GM12878 (cell line): Measurements from ENCODE around the gene CFAP157. TPM values are rescaled to one million over a fixed set of nuclear protein-coding genes. Genes with fewer than 3 reads are reported as not detected.

ENCODE experiments used
- ATAC-seq: fragments of 200-7000 bp; cut with Tn5 transposase; 3 replicates; pipeline ENCODE4 v1.9.1; 2020; ENCODE audit warnings: mild to moderate bottlenecking, moderate library complexity
- BruUV-seq: library from RNA; stranded (reverse); fragments of 400-500 nt; replicated peaks from 2 replicates; lab custom pipeline; 2021; lab: Mats Ljungman, UMichigan
- CTCF ChIA-PET: fragments of 300-600 bp; sonication (Branson Sonifier 250); formaldehyde crosslinking; extraction: SDS; loops from one replicate; lab custom pipeline; 2021; ENCODE audit warnings: inconsistent platforms; lab: Yijun Ruan, JAX
- POLR2A ChIA-PET: fragments of 350-600 bp; formaldehyde crosslinking; extraction: SDS; loops from one replicate; lab custom pipeline; 2021; ENCODE audit warnings: inconsistent platforms; lab: Charles Lee
- RAD21 ChIA-PET: fragments of 300-600 bp; sonication (Branson Sonifier 250); formaldehyde crosslinking; loops from one replicate; lab custom pipeline; 2023; ENCODE audit warnings: antibody characterized with exemption; ENCODE audit not compliant: unreplicated experiment; lab: Charles Lee
- SMC1A ChIA-PET: fragments of 300-600 bp; sonication (Branson Sonifier 250); formaldehyde crosslinking; loops from one replicate; lab custom pipeline; 2023; ENCODE audit not compliant: unreplicated experiment, uncharacterized antibody; lab: Charles Lee
- DNase-seq: peaks from one replicate; pipeline ENCODE4 v3.0.0-alpha.2; 2011; ENCODE audit warnings: low read depth, low spot score
- FAIRE-seq: peaks from 3 replicates; lab custom pipeline; 2011; peaks lifted over from hg19 to GRCh38; lab: Jason Lieb, UNC
- H2AFZ ChIP-seq: 2 replicates; pipeline ENCODE4 v1.6.0; 2011; ENCODE audit warnings: low read depth, low read length, control low read depth; ENCODE audit not compliant: control insufficient read depth
- H3K27ac ChIP-seq: 2 replicates; pipeline ENCODE4 v1.5.1; 2011; ENCODE audit warnings: control low read depth; ENCODE audit not compliant: control insufficient read depth, insufficient read depth
- H3K27me3 ChIP-seq, 2 experiments: replicated peaks in 1 of 2; 2 replicates each; pipeline versions ENCODE4 v1.6.0 to v1.6.1; 2011; ENCODE audit warnings: low read length in 1 of 2; ENCODE audit not compliant: control insufficient read depth in 2 of 2, insufficient read depth in 2 of 2
- H3K36me3 ChIP-seq, 2 experiments: 2 replicates each; pipeline ENCODE4 v1.5.1; 2011; ENCODE audit warnings: low read length in 1 of 2; ENCODE audit not compliant: control insufficient read depth in 2 of 2, insufficient read depth in 2 of 2
- H3K4me1 ChIP-seq: 2 replicates; pipeline ENCODE4 v1.6.1; 2011; ENCODE audit warnings: mild to moderate bottlenecking, low read length, moderate library complexity, mixed read lengths; ENCODE audit not compliant: control insufficient read depth, insufficient read depth
- H3K4me2 ChIP-seq: 2 replicates; pipeline ENCODE4 v1.6.0; 2011; ENCODE audit warnings: control low read depth; ENCODE audit not compliant: control insufficient read depth, insufficient read depth
- H3K4me3 ChIP-seq: fragments of 200-600 bp; sonication (generic); 2 replicates; pipeline ENCODE4 v1.5.1; 2016
- H3K79me2 ChIP-seq: 2 replicates; pipeline ENCODE4 v1.6.0; 2011; ENCODE audit warnings: low read length; ENCODE audit not compliant: control insufficient read depth, insufficient read depth
- H3K9ac ChIP-seq: 2 replicates; pipeline ENCODE4 v1.8.0; 2011; ENCODE audit warnings: low read length, control low read depth, mixed read lengths; ENCODE audit not compliant: control insufficient read depth, insufficient read depth
- H3K9me3 ChIP-seq: replicated peaks from 3 replicates; pipeline ENCODE4 v1.5.1; 2011; ENCODE audit warnings: mild to moderate bottlenecking, low read length; ENCODE audit not compliant: control insufficient read depth, insufficient read depth
- H4K20me1 ChIP-seq: 2 replicates; pipeline ENCODE4 v1.6.0; 2011; ENCODE audit not compliant: control insufficient read depth, insufficient read depth
- BCL11A ChIP-seq: IDR thresholded peaks from 2 replicates; pipeline ENCODE4 v1.6.1; 2011; ENCODE audit warnings: low read depth, low read length
- CREB1 ChIP-seq: IDR thresholded peaks from 2 replicates; pipeline ENCODE4 v1.6.1; 2012; ENCODE audit warnings: low read depth, mild to moderate bottlenecking, inconsistent platforms
- EGR1 ChIP-seq, 2 experiments: IDR thresholded peaks; 1 replicate in 1 of 2; 2 replicates in 1 of 2; pipeline ENCODE4 v1.6.1; 2011 to 2012; ENCODE audit warnings: low read depth in 2 of 2, low read length in 2 of 2, borderline replicate concordance in 1 of 2, mild to moderate bottlenecking in 1 of 2, moderate library complexity in 1 of 2
- EP300 ChIP-seq, 2 experiments: fragments of 150-350 bp in 1 of 2; IDR thresholded peaks; 2 replicates each; pipeline ENCODE4 v1.6.1; 2011 to 2012; ENCODE audit warnings: low read depth in 2 of 2, low read length in 2 of 2, borderline replicate concordance in 1 of 2, improper control_type of control experiment in 1 of 2, inconsistent platforms in 1 of 2; ENCODE audit not compliant: control insufficient read depth in 1 of 2
- KDM1A ChIP-seq: fragments of 200-600 bp; sonication (generic); IDR thresholded peaks from 2 replicates; pipeline ENCODE4 v1.6.1; 2016; ENCODE audit warnings: borderline replicate concordance
- NFYB ChIP-seq: IDR thresholded peaks from 2 replicates; pipeline ENCODE4 v1.6.1; 2011; ENCODE audit warnings: low read depth, mild to moderate bottlenecking, low read length, improper control_type of control experiment, moderate library complexity; ENCODE audit not compliant: insufficient read depth
- SMAD5 ChIP-seq: IDR thresholded peaks from 2 replicates; pipeline ENCODE4 v1.6.1; 2016; ENCODE audit warnings: antibody characterized with exemption, low read depth
- SMC3 ChIP-seq: IDR thresholded peaks from 2 replicates; pipeline ENCODE4 v1.6.1; 2011; ENCODE audit warnings: low read length, improper control_type of control experiment, borderline replicate concordance
- TARDBP ChIP-seq: IDR thresholded peaks from 2 replicates; pipeline ENCODE4 v1.6.1; 2016; ENCODE audit warnings: borderline replicate concordance
- ZSCAN29 ChIP-seq: fragments of 450-650 bp; IDR thresholded peaks from 2 replicates; pipeline ENCODE4 v1.6.1; 2017; ENCODE audit warnings: mild to moderate bottlenecking, moderate library complexity
- WGBS: methylation state at CpG from one replicate; pipeline ENCODE4 v1.1.6; 2016; ENCODE audit warnings: low lambda C conversion rate; ENCODE audit not compliant: insufficient replicate concordance, insufficient coverage; ENCODE audit errors: missing lambda C conversion rate; 5-methylcytosine and 5-hydroxymethylcytosine counted together
- in situ Hi-C: fragments of 300-500 bp; cut with MboI; formaldehyde crosslinking; loops from 9 replicates; pipeline ENCODE4 v1.14.3; 2018; ENCODE audit warnings: mixed read lengths
- intact Hi-C: fragments of 100-400 bp; cut with micrococcal nuclease; formaldehyde crosslinking; loops from one replicate; pipeline ENCODE4 v1.14.2; 2022; ENCODE audit not compliant: unreplicated experiment
- polyA plus RNA-seq, 11 experiments: library from polyadenylated mRNA; depleted of rRNA in 4 of 11; unstranded in 6 of 11; stranded (reverse) in 5 of 11; fragments of >200 nt; fragmentation: Nextera tagmentation in 4 of 11; fragmentation: Illumina TruSeq in 1 of 11; extraction: Ambion mirVana in 4 of 11; extraction: Trizol in 1 of 11; gene quantifications; 1 replicate in 1 of 11; 2 replicates in 10 of 11; pipeline versions ENCODE4 v1.2.1 to v1.2.3, GENCODE V29; 2011 to 2016; ENCODE audit warnings: inconsistent platforms in 2 of 11, missing spikeins in 2 of 11, low read depth in 1 of 11
- total RNA-seq, 4 experiments: library from RNA; depleted of rRNA in 3 of 4; stranded (reverse); fragments of >200 nt in 3 of 4; fragmentation: Illumina TruSeq in 1 of 4; extraction: Trizol in 1 of 4; gene quantifications; 2 replicates each; pipeline versions ENCODE4 v1.2.1 to v1.2.3, GENCODE V29; 2013 to 2021

The CFAP157 gene
- total and polyA plus RNA-seq, 10 of the 15 experiments (the other 5 are each of a cell fraction or from before 2014, with no cell fraction given), result 0.08 to 0.72 TPM; not detected in 8

GRCh38 chr9:127761061-127761460 lies 54.3 kb downstream of the CFAP157 start:
- CTCF ChIA-PET, result interaction anchor here (1.3 to 1.4 kb wide), 2 partner anchors 10 to 109 kb away, joined by 3 to 4 read pairs; no protein-coding TSS in a partner anchor
- intact Hi-C loops (no loop called here), in situ Hi-C loops (no loop called here)
- TF ChIP-seq EGR1 (IDR thresholded peaks at IDR 0.05; ENCODE audit: borderline replicate concordance in 1 of 2, low read depth in 2 of 2, low read length in 2 of 2) (no peak), BCL11A (no peak), CREB1 (no peak), ZSCAN29 (no peak), KDM1A (no peak)
- Histone ChIP-seq H3K4me3 (no peak overlapping the region), H3K27me3 (no peaks in the 10 kb centered on the region), H3K36me3 (peaks cover under 1 to 8% of the 10 kb centered on the region in 2 experiments), H3K79me2 (no peaks in the 10 kb centered on the region; the same call in 1 of the 2 replicates), H3K27ac (no peak overlapping the region), H3K4me1 (no peaks in the 10 kb centered on the region), H4K20me1 (0 out of 2 replicates have a peak, but pooled peaks cover 2% of the 10 kb centered on the region), H2AFZ (no peak overlapping the region), H3K9me3 (no peaks in the 10 kb centered on the region), H3K4me2 (no peak overlapping the region), H3K9ac (no peak overlapping the region)
- FAIRE-seq, result no peak
- no peak for ATAC-seq
- BruUV-seq, result no TSS peak
- RAD21 ChIA-PET, result no interaction called here
- 100% methylated on average over 5 of the region's 5 CpGs for WGBS
- SMC1A ChIA-PET, result interaction anchor here (1.6 kb wide), 1 partner anchor 108 kb away, joined by 4 read pairs; no protein-coding TSS in a partner anchor
- POLR2A ChIA-PET, result interaction anchor here (1.5 kb wide), 1 partner anchor 10 kb away, joined by 3 read pairs; no protein-coding TSS in a partner anchor
- DNase-seq, result no peak

- Histone ChIP-seq H3K9me3 (no peaks in the 10 kb centered on the region), H3K79me2 (no peaks in the 10 kb centered on the region; the same call in 1 of the 2 replicates), H2AFZ (no peak overlapping the region), H3K4me2 (no peak overlapping the region), H3K9ac (no peak overlapping the region), H3K27me3 (no peaks in the 10 kb centered on the region), H3K36me3 (peaks cover 1 to 12% of the 10 kb centered on the region in 2 experiments), H3K4me3 (no peak overlapping the region), H4K20me1 (0 out of 2 replicates have a peak, but pooled peaks cover 2% of the 10 kb centered on the region), H3K27ac (no peak overlapping the region), H3K4me1 (no peaks in the 10 kb centered on the region)
- ChIA-PET RAD21 (no interaction called here), CTCF (interaction anchor here (1.2 to 1.3 kb wide), 2 partner anchors 10 to 108 kb away, joined by 4 read pairs; no protein-coding TSS in a partner anchor), POLR2A (interaction anchor here (1.5 kb wide), 1 partner anchor 9 kb away, joined by 3 read pairs; no protein-coding TSS in a partner anchor), SMC1A (interaction anchor here (0.9 to 1.6 kb wide), 2 partner anchors 36 to 108 kb away, joined by 3 to 4 read pairs; no protein-coding TSS in a partner anchor)
- TF ChIP-seq SMAD5, result no peak
- TF ChIP-seq EP300 (IDR thresholded peaks at IDR 0.05; ENCODE audit: borderline replicate concordance in 1 of 2, control insufficient read depth in 1 of 2, low read depth in 2 of 2, low read length in 2 of 2), result no peak
- TF ChIP-seq NFYB, result no peak
- TF ChIP-seq SMC3, result no peak
- TF ChIP-seq TARDBP, result no peak
- ATAC-seq, result no peak
- DNase-seq, result no peak
- in situ Hi-C loops (no loop called here), intact Hi-C loops (no loop called here)
- 78% methylated on average over 5 of the region's 5 CpGs for WGBS
- no peak for FAIRE-seq
- no TSS peak for BruUV-seq
Observed at GRCh38 chr9:127761491-127761956, 54.7 kb downstream of the CFAP157 start.
